K562 (cell line): ENCODE results near the gene PKD1L1. TPM values are rescaled to one million over a fixed set of nuclear protein-coding genes. Genes with fewer than 3 reads are reported as not detected.

ENCODE experiments used
- ATAC-seq: fragments of 200-7000 bp; cut with Tn5 transposase; 3 replicates; pipeline ENCODE4 v1.9.1; 2020; ENCODE audit warnings: moderate library complexity
- BruUV-seq: library from RNA; stranded (reverse); fragments of 400-500 nt; replicated peaks from 2 replicates; lab custom pipeline; 2021; lab: Mats Ljungman, UMichigan
- CTCF ChIA-PET: fragments of 300-600 bp; formaldehyde crosslinking; extraction: SDS; loops from one replicate; lab custom pipeline; 2021; ENCODE audit warnings: low intra/inter-chr PET ratio; lab: Yijun Ruan, JAX
- POLR2A ChIA-PET: fragments of 300-600, 350-650 bp; sonication (Branson Sonifier 250); formaldehyde crosslinking; extraction: SDS; loops from one replicate; lab custom pipeline; 2021; ENCODE audit warnings: antibody characterized with exemption, inconsistent platforms; lab: Yijun Ruan, JAX
- DNase-seq, 4 experiments: peaks; one replicate each; pipeline versions ENCODE4 v3.0.0 to v3.0.0-alpha.2; 2011 to 2018; ENCODE audit warnings: low spot score in 3 of 4, mixed read lengths in 3 of 4; ENCODE audit errors: extremely low read depth in 1 of 4
- FAIRE-seq: peaks from 2 replicates; lab custom pipeline; 2011; peaks lifted over from hg19 to GRCh38; lab: Jason Lieb, UNC
- H2AFZ ChIP-seq: 2 replicates; pipeline ENCODE4 v1.6.0; 2011; ENCODE audit warnings: low read depth, low read length, control low read depth, inconsistent platforms
- H3K27ac ChIP-seq: fragments of 200-600 bp; 3 replicates; pipeline ENCODE4 v1.8.0; 2011; ENCODE audit warnings: low read depth, mild to moderate bottlenecking, control low read depth, inconsistent platforms, low read length, moderate library complexity, mixed read lengths; ENCODE audit errors: extremely low read depth
- H3K27me3 ChIP-seq, 2 experiments: fragments of 300-600 bp in 1 of 2; 2 replicates in 1 of 2; 3 replicates in 1 of 2; pipeline versions ENCODE4 v1.6.0 to v1.8.0; 2011; ENCODE audit warnings: inconsistent platforms in 2 of 2, low read length in 2 of 2, mild to moderate bottlenecking in 1 of 2, mixed read lengths in 1 of 2, moderate library complexity in 1 of 2; ENCODE audit not compliant: control insufficient read depth in 2 of 2, insufficient read depth in 2 of 2
- H3K36me3 ChIP-seq: fragments of 300-600 bp; 3 replicates; pipeline ENCODE4 v1.8.0; 2011; ENCODE audit warnings: mild to moderate bottlenecking, low read length, inconsistent platforms; ENCODE audit not compliant: control insufficient read depth, insufficient read depth
- H3K4me1 ChIP-seq, 2 experiments: fragments of 200-600 bp in 1 of 2; replicated peaks in 1 of 2; 2 replicates in 1 of 2; 3 replicates in 1 of 2; pipeline versions ENCODE4 v1.5.1 to v1.8.0; 2011; ENCODE audit warnings: inconsistent platforms in 2 of 2, low read length in 2 of 2, mild to moderate bottlenecking in 1 of 2, mixed read lengths in 1 of 2, moderate library complexity in 1 of 2; ENCODE audit not compliant: control insufficient read depth in 2 of 2, insufficient read depth in 2 of 2
- H3K4me2 ChIP-seq: 2 replicates; pipeline ENCODE4 v1.6.1; 2011; ENCODE audit warnings: low read length, control low read depth, inconsistent platforms, mixed read lengths; ENCODE audit not compliant: insufficient read depth
- H3K4me3 ChIP-seq: fragments of 200-600 bp; sonication (generic), shearing (Covaris generic); 2 replicates; pipeline ENCODE4 v1.5.1; 2016; ENCODE audit warnings: control low read depth, inconsistent platforms
- H3K79me2 ChIP-seq: fragments of 200-600 bp; 3 replicates; pipeline ENCODE4 v1.8.0; 2011; ENCODE audit warnings: low read length, inconsistent platforms; ENCODE audit not compliant: control insufficient read depth, insufficient read depth
- H3K9ac ChIP-seq, 2 experiments: 2 replicates each; pipeline versions ENCODE4 v1.6.0 to v1.6.1; 2011; ENCODE audit warnings: low read depth in 2 of 2, low read length in 2 of 2, control low read depth in 1 of 2, inconsistent platforms in 1 of 2, mild to moderate bottlenecking in 1 of 2, mixed read lengths in 1 of 2; ENCODE audit not compliant: insufficient read depth in 1 of 2
- H3K9me1 ChIP-seq: one replicate; pipeline ENCODE4 v1.6.0; 2011; ENCODE audit warnings: inconsistent platforms, mild to moderate bottlenecking, low read length, moderate library complexity; ENCODE audit not compliant: control insufficient read depth, insufficient read depth
- H3K9me3 ChIP-seq: replicated peaks from 2 replicates; pipeline ENCODE4 v1.5.1; 2011; ENCODE audit warnings: low read depth, low read length, inconsistent platforms; ENCODE audit not compliant: control insufficient read depth, insufficient read depth
- H4K20me1 ChIP-seq: replicated peaks from 2 replicates; pipeline ENCODE4 v1.6.1; 2011; ENCODE audit warnings: low read length, inconsistent platforms, mixed read lengths; ENCODE audit not compliant: control insufficient read depth, insufficient read depth
- ADNP ChIP-seq: fragments of 200-800 bp; sonication (Bioruptor generic); IDR thresholded peaks from 2 replicates; pipeline ENCODE4 v1.6.1; 2016; ENCODE audit warnings: missing genetic modification characterization, missing compliant biosample characterization
- ASH1L ChIP-seq: fragments of 450-650 bp; IDR thresholded peaks from 2 replicates; pipeline ENCODE4 v1.6.1; 2018; ENCODE audit warnings: borderline replicate concordance, mild to moderate bottlenecking, low read depth; ENCODE audit not compliant: partially characterized antibody
- ERF ChIP-seq: fragments of 450-650 bp; formaldehyde crosslinking; IDR thresholded peaks from 2 replicates; pipeline ENCODE4 v1.4.0; 2020; ENCODE audit warnings: mild to moderate bottlenecking, mixed read lengths
- HLTF ChIP-seq: fragments of 450-650 bp; IDR thresholded peaks from 2 replicates; pipeline ENCODE4 v1.6.1; 2016
- JUNB ChIP-seq: fragments of 450-650 bp; formaldehyde crosslinking; conservative IDR thresholded peaks from 2 replicates; pipeline ENCODE4 v1.4.0; 2020; ENCODE audit warnings: mild to moderate bottlenecking
- JUND ChIP-seq, 2 experiments: IDR thresholded peaks; 2 replicates in 1 of 2; 3 replicates in 1 of 2; pipeline ENCODE4 v1.6.1; 2011; ENCODE audit warnings: borderline replicate concordance in 2 of 2, low read depth in 2 of 2, low read length in 2 of 2, improper control_type of control experiment in 1 of 2, missing biosample characterization in 1 of 2, missing genetic modification characterization in 1 of 2, missing genetic modification reagents in 1 of 2
- KLF6 ChIP-seq: fragments of 250-450 bp; sonication (Bioruptor Pico); IDR thresholded peaks from 2 replicates; pipeline ENCODE4 v1.4.0; 2020; ENCODE audit warnings: mild to moderate bottlenecking, moderate library complexity, borderline replicate concordance
- MBD1 ChIP-seq: fragments of 250-450 bp; sonication (Bioruptor Pico); IDR thresholded peaks from 2 replicates; pipeline ENCODE4 v1.8.0; 2022; ENCODE audit warnings: inconsistent platforms
- PHF20 ChIP-seq: fragments of 450-650 bp; IDR thresholded peaks from 2 replicates; pipeline ENCODE4 v1.6.1; 2018; ENCODE audit not compliant: partially characterized antibody
- PREB ChIP-seq: sonication (generic); formaldehyde crosslinking; IDR thresholded peaks from 2 replicates; pipeline ENCODE4 v1.8.1; 2023; ENCODE audit warnings: mild to moderate bottlenecking, missing genetic modification reagents
- PRMT5 ChIP-seq: sonication (generic); formaldehyde crosslinking; IDR thresholded peaks from 2 replicates; pipeline ENCODE4 v1.5.0; 2020; ENCODE audit warnings: missing genetic modification reagents
- SAFB2 ChIP-seq: fragments of 200-400 bp; formaldehyde crosslinking; IDR thresholded peaks from 2 replicates; pipeline ENCODE4 v1.6.1; 2018; ENCODE audit warnings: borderline replicate concordance, low read length, low read depth, moderate library complexity; ENCODE audit not compliant: severe bottlenecking
- SIN3A ChIP-seq, 2 experiments: fragments of 150-350 bp in 1 of 2; IDR thresholded peaks; 2 replicates each; pipeline ENCODE4 v1.6.1; 2011 to 2016; ENCODE audit warnings: borderline replicate concordance in 2 of 2, low read depth in 2 of 2, low read length in 2 of 2, mild to moderate bottlenecking in 2 of 2, moderate library complexity in 2 of 2; ENCODE audit not compliant: control insufficient read depth in 1 of 2
- TOE1 ChIP-seq, 2 experiments: fragments of 450-650 bp in 1 of 2; sonication (generic) in 1 of 2; formaldehyde crosslinking in 1 of 2; IDR thresholded peaks; 2 replicates each; pipeline versions ENCODE4 v1.7.1 to v1.8.0; 2016 to 2022; ENCODE audit warnings: borderline replicate concordance in 2 of 2, mild to moderate bottlenecking in 2 of 2, antibody characterized with exemption in 1 of 2, inconsistent platforms in 1 of 2, low read depth in 1 of 2, missing genetic modification reagents in 1 of 2, moderate library complexity in 1 of 2
- ZBTB17 ChIP-seq: fragments of 450-650 bp; formaldehyde crosslinking; IDR thresholded peaks from 2 replicates; pipeline ENCODE4 v1.4.0; 2020; ENCODE audit warnings: mild to moderate bottlenecking
- ZC3H11A ChIP-seq: IDR thresholded peaks from 2 replicates; pipeline ENCODE4 v1.6.1; 2012; ENCODE audit warnings: low read depth, low read length, improper control_type of control experiment
- WGBS: fragments of 100-300 bp; shearing (Covaris generic); methylation state at CpG from one replicate; pipeline ENCODE4 v1.1.6; 2016; ENCODE audit warnings: low coverage, mixed read lengths; ENCODE audit not compliant: insufficient coverage; ENCODE audit errors: missing lambda C conversion rate; 5-methylcytosine and 5-hydroxymethylcytosine counted together
- in situ Hi-C: fragments of 300-500 bp; cut with MboI; formaldehyde crosslinking; loops from 4 replicates; pipeline ENCODE4 v1.15.0; 2018; ENCODE audit warnings: inconsistent platforms, mixed read lengths
- intact Hi-C: fragments of 100-400 bp; cut with micrococcal nuclease; formaldehyde crosslinking; loops from 2 replicates; pipeline ENCODE4 v1.14.2; 2022
- polyA plus RNA-seq, 8 experiments: library from polyadenylated mRNA; depleted of rRNA in 4 of 8; stranded (reverse) in 5 of 8; unstranded in 3 of 8; fragments of >200 nt; fragmentation: Nextera tagmentation in 2 of 8; fragmentation: Illumina TruSeq in 1 of 8; extraction: Ambion mirVana in 2 of 8; extraction: Trizol in 1 of 8; gene quantifications; 2 replicates each; pipeline versions ENCODE4 v1.2.1 to v1.2.3, GENCODE V29; 2011 to 2014; ENCODE audit warnings: inconsistent platforms in 1 of 8, missing spikeins in 1 of 8
- total RNA-seq, 7 experiments: library from RNA; depleted of rRNA in 6 of 7; stranded (reverse); fragments of >200 nt in 6 of 7; fragmentation: Illumina TruSeq in 2 of 7; extraction: Trizol in 2 of 7; gene quantifications; 2 replicates each; pipeline versions ENCODE4 v1.2.1 to v1.2.3, GENCODE V29; 2011 to 2021; ENCODE audit warnings: low replicate concordance in 1 of 7

PKD1L1 gene
- total and polyA plus RNA-seq, 9 of the 15 experiments (the other 6 are each of a cell fraction or from before 2014, with no cell fraction given): 0.01 to 0.02 TPM; not detected in 7

DNA sequence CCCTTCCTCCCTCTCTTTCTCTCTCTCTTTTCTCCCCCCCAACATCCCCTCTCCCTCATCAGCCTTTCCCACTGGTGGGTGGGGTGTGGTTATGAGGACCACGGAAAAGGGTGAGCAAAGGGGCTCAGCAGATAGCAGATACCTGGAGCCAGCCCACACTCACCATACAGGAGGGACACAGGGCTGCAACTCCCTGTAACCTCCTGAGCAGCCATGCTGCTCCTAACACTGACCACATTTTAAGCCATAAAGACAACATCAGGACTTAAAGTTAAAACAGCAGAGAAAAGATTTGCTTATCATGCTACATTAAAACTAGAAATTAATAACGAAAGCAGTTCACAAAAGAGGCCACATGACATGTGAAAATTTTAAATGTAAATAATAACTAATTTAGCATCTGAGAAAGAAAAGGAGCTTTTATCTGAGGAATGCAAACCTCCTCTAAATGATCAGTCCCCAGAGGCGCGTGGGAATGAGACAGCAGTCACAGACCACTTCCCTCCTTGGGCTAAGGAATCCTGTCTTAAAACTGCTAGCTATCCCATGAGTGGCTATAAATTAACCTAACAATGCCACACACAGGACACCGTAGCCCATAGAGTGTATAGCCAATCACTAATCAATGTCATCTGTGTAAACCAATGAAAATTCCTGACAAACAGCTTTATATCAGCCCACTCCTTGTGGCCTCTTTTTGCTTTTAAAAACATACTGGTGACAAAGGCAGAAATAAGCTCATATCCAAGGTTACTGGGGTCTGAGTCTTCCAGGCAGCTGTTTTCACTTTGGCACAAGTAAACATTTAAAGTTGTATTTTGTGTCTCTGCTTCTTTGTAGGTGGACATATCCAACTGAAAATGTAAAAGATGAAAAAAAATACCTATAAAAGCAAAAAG, 33.3 kb downstream of the PKD1L1 start:
- in situ Hi-C loops: no loop called here
- TF ChIP-seq TOE1 (IDR thresholded peaks at IDR 0.05; ENCODE audit: borderline replicate concordance) (no peak), TOE1 (CRISPR knock-in tag; IDR thresholded peaks at IDR 0.05; ENCODE audit: borderline replicate concordance, low read depth) (no peak), JUND (IDR thresholded peaks at IDR 0.05; ENCODE audit: borderline replicate concordance, low read depth, low read length) (no peak), JUND (tag; IDR thresholded peaks at IDR 0.05; ENCODE audit: borderline replicate concordance, low read depth, low read length) (no peak), MBD1 (CRISPR knock-in tag) (no peak), PRMT5 (CRISPR knock-in tag) (no peak), PHF20 (no peak), HLTF (no peak), ERF (CRISPR knock-in tag) (no peak), SIN3A (IDR thresholded peaks at IDR 0.05; ENCODE audit: borderline replicate concordance in 2 of 2, control insufficient read depth in 1 of 2, low read depth in 2 of 2, low read length in 2 of 2) (no peak), JUNB (CRISPR knock-in tag) (no peak), SAFB2 (no peak), ADNP (tag) (no peak), KLF6 (CRISPR knock-in tag) (no peak), ZBTB17 (CRISPR knock-in tag) (no peak), PREB (CRISPR knock-in tag) (no peak), ASH1L (no peak), ZC3H11A (no peak)

More for the DNA sequence above, 33.3 kb downstream of the PKD1L1 start:
- intact Hi-C loops: no loop called here
- Histone ChIP-seq H3K27me3 (peaks cover 0 to 9% of the 10 kb centered on the region in 2 experiments; a peak in 1 of 5 replicates), H3K9me1 (no peaks in the 10 kb centered on the region), H3K4me2 (no peak overlapping the region), H3K4me3 (no peak overlapping the region), H3K4me1 (no peaks in the 10 kb centered on the region), H3K79me2 (no peaks in the 10 kb centered on the region), H2AFZ (no peak overlapping the region), H3K9ac (no peak overlapping the region), H4K20me1 (no peaks in the 10 kb centered on the region), H3K9me3 (no peaks in the 10 kb centered on the region), H3K36me3 (no peaks in the 10 kb centered on the region), H3K27ac (no peak overlapping the region)
- ChIA-PET CTCF (interaction anchor here (0.6 kb wide), 1 partner anchor 213 kb away, joined by 3 read pairs; no protein-coding TSS in a partner anchor), POLR2A (no interaction called here)
- ATAC-seq: no peak
- no peak for FAIRE-seq
- no TSS peak for BruUV-seq
- 3% methylated on average over 4 of the region's 5 CpGs for WGBS
- no peak for DNase-seq
